ENCODE data around the gene CDX1.

The CDX1 gene

GRCh38 chr5:150141544-150142184 is 24.9 kb upstream of the CDX1 start:
- Histone ChIP-seq H3K4me3 (ENCODE audit: low read depth, low read length) (no peak overlapping the region), H3K9ac (ENCODE audit: low read depth, low read length) (no peak overlapping the region), H3K36me3 (ENCODE audit: control insufficient read depth, insufficient read depth, low read length) (no peaks in the 10 kb centered on the region), H3K27ac (ENCODE audit: low read depth, low read length) (no peak overlapping the region), H3K27me3 (ENCODE audit: control insufficient read depth, insufficient read depth, low read length) (no peaks in the 10 kb centered on the region), H3K9me3 (ENCODE audit: control insufficient read depth, insufficient read depth, low read length) (no peaks in the 10 kb centered on the region), H3K4me1 (ENCODE audit: control insufficient read depth, insufficient read depth, low read length) (peaks cover 43% of the 10 kb centered on the region)

GRCh38 chr5:150142185-150142958 is 24.2 kb upstream of the CDX1 start:
- Histone ChIP-seq H3K4me1 (ENCODE audit: control insufficient read depth, insufficient read depth, low read length) (peaks cover 39% of the 10 kb centered on the region), H3K9ac (ENCODE audit: low read depth, low read length) (no peak overlapping the region), H3K4me3 (ENCODE audit: low read depth, low read length) (no peak overlapping the region), H3K27ac (ENCODE audit: low read depth, low read length) (no peak overlapping the region), H3K36me3 (ENCODE audit: control insufficient read depth, insufficient read depth, low read length) (no peaks in the 10 kb centered on the region), H3K27me3 (ENCODE audit: control insufficient read depth, insufficient read depth, low read length) (no peaks in the 10 kb centered on the region), H3K9me3 (ENCODE audit: control insufficient read depth, insufficient read depth, low read length) (no peaks in the 10 kb centered on the region)

- Histone ChIP-seq H3K36me3 (ENCODE audit: control insufficient read depth, insufficient read depth, low read length) (no peaks in the 10 kb centered on the region), H3K27ac (ENCODE audit: low read depth, low read length) (no peak overlapping the region), H3K9me3 (ENCODE audit: control insufficient read depth, insufficient read depth, low read length) (no peaks in the 10 kb centered on the region), H3K4me3 (ENCODE audit: low read depth, low read length) (no peak overlapping the region), H3K9ac (ENCODE audit: low read depth, low read length) (no peak overlapping the region), H3K27me3 (ENCODE audit: control insufficient read depth, insufficient read depth, low read length) (no peaks in the 10 kb centered on the region), H3K4me1 (ENCODE audit: control insufficient read depth, insufficient read depth, low read length) (peaks cover 34% of the 10 kb centered on the region)
Observed at GRCh38 chr5:150142959-150143349, 23.6 kb upstream of the CDX1 start.

- H3K9ac ChIP-seq (ENCODE audit: low read depth, low read length): no peak overlapping the region
- H3K4me3 ChIP-seq (ENCODE audit: low read depth, low read length): no peak overlapping the region
- no peaks in the 10 kb centered on the region for H3K27me3 ChIP-seq (ENCODE audit: control insufficient read depth, insufficient read depth, low read length)
- H3K9me3 ChIP-seq (ENCODE audit: control insufficient read depth, insufficient read depth, low read length): no peaks in the 10 kb centered on the region
- no peak overlapping the region for H3K27ac ChIP-seq (ENCODE audit: low read depth, low read length)
- peaks cover 27% of the 10 kb centered on the region for H3K4me1 ChIP-seq (ENCODE audit: control insufficient read depth, insufficient read depth, low read length)
- no peaks in the 10 kb centered on the region for H3K36me3 ChIP-seq (ENCODE audit: control insufficient read depth, insufficient read depth, low read length)
Observed at GRCh38 chr5:150143350-150144245, 23.0 kb upstream of the CDX1 start.

GRCh38 chr5:150144246-150144801 is 22.3 kb upstream of the CDX1 start:
- Histone ChIP-seq H3K9ac (ENCODE audit: low read depth, low read length) (no peak overlapping the region), H3K9me3 (ENCODE audit: control insufficient read depth, insufficient read depth, low read length) (no peaks in the 10 kb centered on the region), H3K4me3 (ENCODE audit: low read depth, low read length) (no peak overlapping the region), H3K27me3 (ENCODE audit: control insufficient read depth, insufficient read depth, low read length) (no peaks in the 10 kb centered on the region), H3K4me1 (ENCODE audit: control insufficient read depth, insufficient read depth, low read length) (peaks cover 20% of the 10 kb centered on the region), H3K27ac (ENCODE audit: low read depth, low read length) (peak overlapping the region; percentile 52), H3K36me3 (ENCODE audit: control insufficient read depth, insufficient read depth, low read length) (no peaks in the 10 kb centered on the region)

- H3K9me3 ChIP-seq (ENCODE audit: control insufficient read depth, insufficient read depth, low read length): no peaks in the 10 kb centered on the region
- H3K9ac ChIP-seq (ENCODE audit: low read depth, low read length): no peak overlapping the region
Observed at GRCh38 chr5:150144879-150145278, 21.7 kb upstream of the CDX1 start.

GRCh38 chr5:150146235-150146634 is 20.3 kb upstream of the CDX1 start:
- Histone ChIP-seq H3K27ac (ENCODE audit: low read depth, low read length) (no peak overlapping the region), H3K9me3 (ENCODE audit: control insufficient read depth, insufficient read depth, low read length) (no peaks in the 10 kb centered on the region), H3K4me1 (ENCODE audit: control insufficient read depth, insufficient read depth, low read length) (peaks cover 17% of the 10 kb centered on the region), H3K4me3 (ENCODE audit: low read depth, low read length) (no peak overlapping the region), H3K36me3 (ENCODE audit: control insufficient read depth, insufficient read depth, low read length) (no peaks in the 10 kb centered on the region), H3K27me3 (ENCODE audit: control insufficient read depth, insufficient read depth, low read length) (no peaks in the 10 kb centered on the region), H3K9ac (ENCODE audit: low read depth, low read length) (no peak overlapping the region)

More at GRCh38 chr5:150144879-150145278, 21.7 kb upstream of the CDX1 start:
- Histone ChIP-seq H3K4me3 (ENCODE audit: low read depth, low read length) (no peak overlapping the region), H3K36me3 (ENCODE audit: control insufficient read depth, insufficient read depth, low read length) (no peaks in the 10 kb centered on the region), H3K4me1 (ENCODE audit: control insufficient read depth, insufficient read depth, low read length) (peaks cover 17% of the 10 kb centered on the region), H3K27me3 (ENCODE audit: control insufficient read depth, insufficient read depth, low read length) (no peaks in the 10 kb centered on the region), H3K27ac (ENCODE audit: low read depth, low read length) (no peak overlapping the region)

- Histone ChIP-seq H3K9me3 (ENCODE audit: control insufficient read depth, insufficient read depth, low read length) (no peaks in the 10 kb centered on the region), H3K4me3 (ENCODE audit: low read depth, low read length) (no peak overlapping the region), H3K4me1 (ENCODE audit: control insufficient read depth, insufficient read depth, low read length) (peaks cover 17% of the 10 kb centered on the region), H3K27ac (ENCODE audit: low read depth, low read length) (no peak overlapping the region), H3K27me3 (ENCODE audit: control insufficient read depth, insufficient read depth, low read length) (no peaks in the 10 kb centered on the region), H3K9ac (ENCODE audit: low read depth, low read length) (no peak overlapping the region), H3K36me3 (ENCODE audit: control insufficient read depth, insufficient read depth, low read length) (no peaks in the 10 kb centered on the region)
Observed at GRCh38 chr5:150146862-150147601, 19.5 kb upstream of the CDX1 start.

GRCh38 chr5:150147670-150148069 is 18.9 kb upstream of the CDX1 start:
- Histone ChIP-seq H3K27me3 (ENCODE audit: control insufficient read depth, insufficient read depth, low read length) (no peaks in the 10 kb centered on the region), H3K4me1 (ENCODE audit: control insufficient read depth, insufficient read depth, low read length) (peaks cover 17% of the 10 kb centered on the region), H3K4me3 (ENCODE audit: low read depth, low read length) (no peak overlapping the region), H3K9me3 (ENCODE audit: control insufficient read depth, insufficient read depth, low read length) (no peaks in the 10 kb centered on the region), H3K36me3 (ENCODE audit: control insufficient read depth, insufficient read depth, low read length) (no peaks in the 10 kb centered on the region), H3K27ac (ENCODE audit: low read depth, low read length) (no peak overlapping the region), H3K9ac (ENCODE audit: low read depth, low read length) (no peak overlapping the region)

- no peaks in the 10 kb centered on the region for H3K36me3 ChIP-seq (ENCODE audit: control insufficient read depth, insufficient read depth, low read length)
- no peak overlapping the region for H3K4me3 ChIP-seq (ENCODE audit: low read depth, low read length)
- H3K9ac ChIP-seq (ENCODE audit: low read depth, low read length): no peak overlapping the region
- no peak overlapping the region for H3K27ac ChIP-seq (ENCODE audit: low read depth, low read length)
- H3K27me3 ChIP-seq (ENCODE audit: control insufficient read depth, insufficient read depth, low read length): no peaks in the 10 kb centered on the region
- peaks cover 17% of the 10 kb centered on the region for H3K4me1 ChIP-seq (ENCODE audit: control insufficient read depth, insufficient read depth, low read length)
- no peaks in the 10 kb centered on the region for H3K9me3 ChIP-seq (ENCODE audit: control insufficient read depth, insufficient read depth, low read length)
Observed at GRCh38 chr5:150148117-150148927, 18.3 kb upstream of the CDX1 start.

Data from HUES48 (cell line).